ENCODE results near the gene ZNF45.

DNA sequence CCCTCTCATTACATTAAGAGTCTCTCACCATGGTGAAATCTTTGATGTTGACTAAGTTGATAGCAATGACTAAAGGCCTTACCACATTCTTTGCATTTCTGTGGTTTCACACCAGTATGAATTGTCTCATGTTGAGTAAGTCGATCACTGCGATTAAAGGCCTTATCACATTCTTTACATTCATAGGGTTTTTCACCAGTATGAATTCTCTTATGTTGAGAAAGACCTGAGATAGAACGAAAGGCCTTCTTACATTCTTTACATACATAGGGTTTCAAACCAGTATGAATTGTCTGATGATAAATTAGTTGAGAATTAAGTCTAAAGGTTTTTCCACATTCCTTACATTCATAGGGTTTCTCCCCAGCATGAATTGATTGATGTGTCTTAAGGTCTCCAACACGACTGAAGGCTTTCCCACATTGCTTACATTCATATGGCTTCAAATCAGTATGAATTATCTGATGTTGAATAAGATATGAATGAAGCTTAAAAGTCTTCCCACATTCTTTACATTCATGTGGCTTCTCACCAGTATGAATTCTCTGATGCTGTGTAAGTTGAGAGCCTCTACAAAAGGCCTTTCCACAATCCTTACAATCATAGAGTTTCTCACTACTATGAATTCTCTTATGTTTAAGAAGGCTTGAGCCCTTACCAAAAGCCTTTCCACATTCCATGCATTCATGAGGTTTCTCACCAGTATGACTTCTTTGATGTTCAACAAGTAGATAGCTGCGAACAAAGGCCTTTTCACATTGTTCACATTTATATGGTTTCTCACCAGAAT, 62.3 kb downstream of the ZNF45 start:
- TF ChIP-seq, protein P1, sequence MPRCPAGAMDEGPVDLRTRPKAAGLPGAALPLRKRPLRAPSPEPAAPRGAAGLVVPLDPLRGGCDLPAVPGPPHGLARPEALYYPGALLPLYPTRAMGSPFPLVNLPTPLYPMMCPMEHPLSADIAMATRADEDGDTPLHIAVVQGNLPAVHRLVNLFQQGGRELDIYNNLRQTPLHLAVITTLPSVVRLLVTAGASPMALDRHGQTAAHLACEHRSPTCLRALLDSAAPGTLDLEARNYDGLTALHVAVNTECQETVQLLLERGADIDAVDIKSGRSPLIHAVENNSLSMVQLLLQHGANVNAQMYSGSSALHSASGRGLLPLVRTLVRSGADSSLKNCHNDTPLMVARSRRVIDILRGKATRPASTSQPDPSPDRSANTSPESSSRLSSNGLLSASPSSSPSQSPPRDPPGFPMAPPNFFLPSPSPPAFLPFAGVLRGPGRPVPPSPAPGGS (IDR thresholded peaks at IDR 0.05): no peak
- TF ChIP-seq, protein P2, sequence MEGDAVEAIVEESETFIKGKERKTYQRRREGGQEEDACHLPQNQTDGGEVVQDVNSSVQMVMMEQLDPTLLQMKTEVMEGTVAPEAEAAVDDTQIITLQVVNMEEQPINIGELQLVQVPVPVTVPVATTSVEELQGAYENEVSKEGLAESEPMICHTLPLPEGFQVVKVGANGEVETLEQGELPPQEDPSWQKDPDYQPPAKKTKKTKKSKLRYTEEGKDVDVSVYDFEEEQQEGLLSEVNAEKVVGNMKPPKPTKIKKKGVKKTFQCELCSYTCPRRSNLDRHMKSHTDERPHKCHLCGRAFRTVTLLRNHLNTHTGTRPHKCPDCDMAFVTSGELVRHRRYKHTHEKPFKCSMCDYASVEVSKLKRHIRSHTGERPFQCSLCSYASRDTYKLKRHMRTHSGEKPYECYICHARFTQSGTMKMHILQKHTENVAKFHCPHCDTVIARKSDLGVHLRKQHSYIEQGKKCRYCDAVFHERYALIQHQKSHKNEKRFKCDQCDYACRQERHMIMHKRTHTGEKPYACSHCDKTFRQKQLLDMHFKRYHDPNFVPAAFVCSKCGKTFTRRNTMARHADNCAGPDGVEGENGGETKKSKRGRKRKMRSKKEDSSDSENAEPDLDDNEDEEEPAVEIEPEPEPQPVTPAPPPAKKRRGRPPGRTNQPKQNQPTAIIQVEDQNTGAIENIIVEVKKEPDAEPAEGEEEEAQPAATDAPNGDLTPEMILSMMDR (IDR thresholded peaks at IDR 0.05): no peak
- TF ChIP-seq POLR2A (IDR thresholded peaks at IDR 0.05; ENCODE audit: low read length): no peak
- no peak for TF ChIP-seq CHD2 (IDR thresholded peaks at IDR 0.05; ENCODE audit: low read length, partially characterized antibody)
- no peak for TF ChIP-seq JUNB (IDR thresholded peaks at IDR 0.05)
- TF ChIP-seq, protein P3, sequence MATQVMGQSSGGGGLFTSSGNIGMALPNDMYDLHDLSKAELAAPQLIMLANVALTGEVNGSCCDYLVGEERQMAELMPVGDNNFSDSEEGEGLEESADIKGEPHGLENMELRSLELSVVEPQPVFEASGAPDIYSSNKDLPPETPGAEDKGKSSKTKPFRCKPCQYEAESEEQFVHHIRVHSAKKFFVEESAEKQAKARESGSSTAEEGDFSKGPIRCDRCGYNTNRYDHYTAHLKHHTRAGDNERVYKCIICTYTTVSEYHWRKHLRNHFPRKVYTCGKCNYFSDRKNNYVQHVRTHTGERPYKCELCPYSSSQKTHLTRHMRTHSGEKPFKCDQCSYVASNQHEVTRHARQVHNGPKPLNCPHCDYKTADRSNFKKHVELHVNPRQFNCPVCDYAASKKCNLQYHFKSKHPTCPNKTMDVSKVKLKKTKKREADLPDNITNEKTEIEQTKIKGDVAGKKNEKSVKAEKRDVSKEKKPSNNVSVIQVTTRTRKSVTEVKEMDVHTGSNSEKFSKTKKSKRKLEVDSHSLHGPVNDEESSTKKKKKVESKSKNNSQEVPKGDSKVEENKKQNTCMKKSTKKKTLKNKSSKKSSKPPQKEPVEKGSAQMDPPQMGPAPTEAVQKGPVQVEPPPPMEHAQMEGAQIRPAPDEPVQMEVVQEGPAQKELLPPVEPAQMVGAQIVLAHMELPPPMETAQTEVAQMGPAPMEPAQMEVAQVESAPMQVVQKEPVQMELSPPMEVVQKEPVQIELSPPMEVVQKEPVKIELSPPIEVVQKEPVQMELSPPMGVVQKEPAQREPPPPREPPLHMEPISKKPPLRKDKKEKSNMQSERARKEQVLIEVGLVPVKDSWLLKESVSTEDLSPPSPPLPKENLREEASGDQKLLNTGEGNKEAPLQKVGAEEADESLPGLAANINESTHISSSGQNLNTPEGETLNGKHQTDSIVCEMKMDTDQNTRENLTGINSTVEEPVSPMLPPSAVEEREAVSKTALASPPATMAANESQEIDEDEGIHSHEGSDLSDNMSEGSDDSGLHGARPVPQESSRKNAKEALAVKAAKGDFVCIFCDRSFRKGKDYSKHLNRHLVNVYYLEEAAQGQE (IDR thresholded peaks at IDR 0.05): no peak
- TF ChIP-seq ESRRA (IDR thresholded peaks at IDR 0.05; ENCODE audit: borderline replicate concordance, low read length): no peak
- no peak for TF ChIP-seq CHD4 (IDR thresholded peaks at IDR 0.05; ENCODE audit: borderline replicate concordance)
- TF ChIP-seq RCOR1 (IDR thresholded peaks at IDR 0.05; ENCODE audit: low read depth, low read length): no peak
- no peak for TF ChIP-seq SMC3 (IDR thresholded peaks at IDR 0.05)
